A673 (cell line): Measurements from ENCODE around the gene ETNK2. TPM values are rescaled to one million over a fixed set of nuclear protein-coding genes. Genes with fewer than 3 reads are reported as not detected.

Experiments
- BruUV-seq: library from RNA; stranded (reverse); fragments of 400-500 nt; replicated peaks from 2 replicates; lab custom pipeline; 2021; lab: Mats Ljungman, UMichigan
- CTCF ChIA-PET: fragments of 300-600 bp; sonication (Branson Sonifier 250); formaldehyde crosslinking; loops from one replicate; lab custom pipeline; 2022; ENCODE audit warnings: antibody characterized with exemption; lab: Charles Lee
- POLR2A ChIA-PET: fragments of 300-600 bp; sonication (Branson Sonifier 250); formaldehyde crosslinking; loops from one replicate; lab custom pipeline; 2022; ENCODE audit warnings: antibody characterized with exemption; ENCODE audit not compliant: low non-redundant PET; lab: Charles Lee
- DNase-seq: peaks from one replicate; pipeline ENCODE4 v3.0.0-alpha.2; 2015; ENCODE audit warnings: low spot score
- H3K27ac ChIP-seq: fragments of 200-600 bp; sonication (generic); 2 replicates; pipeline ENCODE4 v1.5.1; 2016; ENCODE audit warnings: mixed run types, low read depth, mild to moderate bottlenecking, mixed read lengths, antibody characterized with exemption, low read length; ENCODE audit not compliant: poor library complexity, severe bottlenecking
- H3K27me3 ChIP-seq: fragments of 200-600 bp; sonication (generic); replicated peaks from 2 replicates; pipeline ENCODE4 v1.6.1; 2017; ENCODE audit warnings: mixed run types, low read depth, mild to moderate bottlenecking, mixed read lengths, antibody characterized with exemption, low read length; ENCODE audit not compliant: insufficient read depth, poor library complexity
- H3K36me3 ChIP-seq: fragments of 200-600 bp; sonication (generic); 2 replicates; pipeline ENCODE4 v1.6.1; 2016; ENCODE audit warnings: mixed run types, mild to moderate bottlenecking, mixed read lengths, antibody characterized with exemption, low read length; ENCODE audit not compliant: insufficient read depth, poor library complexity, severe bottlenecking
- H3K4me1 ChIP-seq: fragments of 200-600 bp; sonication (generic); 2 replicates; pipeline ENCODE4 v1.6.1; 2017; ENCODE audit warnings: mixed run types, mild to moderate bottlenecking, mixed read lengths, antibody characterized with exemption, low read length; ENCODE audit not compliant: insufficient read depth, poor library complexity, severe bottlenecking
- H3K4me3 ChIP-seq: fragments of 200-600 bp; sonication (generic); 2 replicates; pipeline ENCODE4 v1.5.1; 2016; ENCODE audit warnings: low read depth, mixed run types, mild to moderate bottlenecking, mixed read lengths, low read length; ENCODE audit not compliant: poor library complexity, severe bottlenecking
- H3K9me3 ChIP-seq: fragments of 200-600 bp; sonication (generic); 2 replicates; pipeline ENCODE4 v1.6.1; 2016; ENCODE audit warnings: mixed run types, low read depth, mild to moderate bottlenecking, mixed read lengths, antibody characterized with exemption, low read length; ENCODE audit not compliant: poor library complexity, severe bottlenecking
- CTCF ChIP-seq: fragments of 300-800, 200-600 bp; sonication (generic); conservative IDR thresholded peaks from 2 replicates; pipeline ENCODE4 v1.5.1; 2017; ENCODE audit warnings: low read depth, mild to moderate bottlenecking, antibody characterized with exemption, low read length, moderate library complexity, mixed read lengths
- EZH2 ChIP-seq: fragments of 200-600 bp; sonication (generic); IDR thresholded peaks from 2 replicates; pipeline ENCODE4 v1.6.1; 2017; ENCODE audit warnings: borderline replicate concordance, low read depth, mild to moderate bottlenecking, mixed read lengths, antibody characterized with exemption, low read length; ENCODE audit not compliant: poor library complexity, severe bottlenecking
- intact Hi-C: fragments of 100-400 bp; cut with micrococcal nuclease; formaldehyde crosslinking; loops from one replicate; pipeline ENCODE4 v1.10.0; 2022; ENCODE audit not compliant: unreplicated experiment
- total RNA-seq: library from RNA; stranded (reverse); gene quantifications from 2 replicates; pipeline ENCODE4 v1.2.3, GENCODE V29; 2021

The ETNK2 gene
- total RNA-seq, 1 experiment from 2014 or later: 8.3 TPM

GRCh38 chr1:204141131-204141530 is 10.7 kb downstream of the ETNK2 start:
- Histone ChIP-seq H3K27ac (no peak overlapping the region), H3K4me1 (no peaks in the 10 kb centered on the region), H3K9me3 (no peaks in the 10 kb centered on the region), H3K36me3 (no peaks in the 10 kb centered on the region), H3K4me3 (no peak overlapping the region), H3K27me3 (no peaks in the 10 kb centered on the region)
- TF ChIP-seq EZH2: no peak
- TF ChIP-seq CTCF: no peak
- POLR2A ChIA-PET: no interaction called here
- intact Hi-C loops: no loop called here
- DNase-seq: no peak
- CTCF ChIA-PET: no interaction called here
- no TSS peak for BruUV-seq

- BruUV-seq: no TSS peak
- ChIA-PET CTCF (no interaction called here), POLR2A (interaction anchor here (0.6 kb wide), 1 partner anchor 8 kb away, joined by 6 read pairs; no protein-coding TSS in a partner anchor)
- no peak overlapping the region for H3K27ac ChIP-seq
- no peaks in the 10 kb centered on the region for H3K4me1 ChIP-seq
- H3K9me3 ChIP-seq: no peaks in the 10 kb centered on the region
- no peaks in the 10 kb centered on the region for H3K36me3 ChIP-seq
- H3K4me3 ChIP-seq: no peak overlapping the region
- TF ChIP-seq CTCF: no peak
- TF ChIP-seq EZH2: no peak
- intact Hi-C loops: no loop called here
- DNase-seq: no peak
- no peaks in the 10 kb centered on the region for H3K27me3 ChIP-seq
Observed at GRCh38 chr1:204139952-204140351, 11.9 kb downstream of the ETNK2 start.

GRCh38 chr1:204139088-204139487 is 12.8 kb downstream of the ETNK2 start:
- POLR2A ChIA-PET: interaction anchor here (0.6 kb wide), 1 partner anchor 9 kb away, joined by 6 read pairs; no protein-coding TSS in a partner anchor
- H3K4me3 ChIP-seq: no peak overlapping the region

More at GRCh38 chr1:204139088-204139487, 12.8 kb downstream of the ETNK2 start:
- H3K4me1 ChIP-seq: no peaks in the 10 kb centered on the region
- H3K27me3 ChIP-seq: no peaks in the 10 kb centered on the region
- no peaks in the 10 kb centered on the region for H3K9me3 ChIP-seq
- no TSS peak for BruUV-seq
- TF ChIP-seq CTCF: no peak
- TF ChIP-seq EZH2: no peak
- CTCF ChIA-PET: no interaction called here
- intact Hi-C loops: no loop called here
- H3K36me3 ChIP-seq: no peaks in the 10 kb centered on the region
- no peak for DNase-seq
- no peak overlapping the region for H3K27ac ChIP-seq
